Keratinocyte (primary cell): ENCODE data around the gene ERI2.

Source experiments
- EZH2 ChIP-seq: IDR thresholded peaks from one replicate; pipeline ENCODE4 v1.6.1; 2012; ENCODE audit warnings: inconsistent platforms, mild to moderate bottlenecking, low read length, moderate library complexity
- TF ChIP-seq, protein P1 (sequence below), 3 experiments: IDR thresholded peaks in 1 of 3; conservative IDR thresholded peaks in 1 of 3; optimal IDR thresholded peaks in 1 of 3; 2 replicates in 2 of 3; 3 replicates in 1 of 3; pipeline versions ENCODE3 to v1.5.1; 2011; ENCODE audit warnings: low read length in 3 of 3, mild to moderate bottlenecking in 3 of 3, moderate library complexity in 2 of 3, control low read depth in 1 of 3, inconsistent platforms in 1 of 3; ENCODE audit not compliant: insufficient read depth in 2 of 3; ENCODE audit errors: extremely low read depth in 1 of 3

DNA sequence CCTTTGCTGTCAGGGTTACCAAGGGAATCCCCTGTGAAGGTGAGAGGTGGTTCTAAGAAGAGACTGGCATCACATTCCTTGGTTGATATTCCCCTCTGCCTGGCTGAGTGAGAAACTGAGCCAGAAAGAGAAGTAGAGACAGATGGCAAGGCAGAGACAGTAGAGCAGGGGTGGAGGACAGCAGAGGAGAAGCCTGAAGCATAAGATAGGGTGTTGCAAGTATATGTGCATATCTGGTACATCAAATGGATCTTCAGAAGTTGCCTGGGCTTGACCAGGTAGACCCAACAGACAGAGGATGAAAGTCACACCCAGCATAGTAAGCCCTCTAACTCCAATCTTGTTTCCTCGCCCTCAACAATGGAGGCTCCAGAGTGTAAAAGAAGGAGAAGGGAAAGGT, 56.8 kb downstream of the ERI2 start:
- TF ChIP-seq EZH2 = no peak
- TF ChIP-seq, protein P1, sequence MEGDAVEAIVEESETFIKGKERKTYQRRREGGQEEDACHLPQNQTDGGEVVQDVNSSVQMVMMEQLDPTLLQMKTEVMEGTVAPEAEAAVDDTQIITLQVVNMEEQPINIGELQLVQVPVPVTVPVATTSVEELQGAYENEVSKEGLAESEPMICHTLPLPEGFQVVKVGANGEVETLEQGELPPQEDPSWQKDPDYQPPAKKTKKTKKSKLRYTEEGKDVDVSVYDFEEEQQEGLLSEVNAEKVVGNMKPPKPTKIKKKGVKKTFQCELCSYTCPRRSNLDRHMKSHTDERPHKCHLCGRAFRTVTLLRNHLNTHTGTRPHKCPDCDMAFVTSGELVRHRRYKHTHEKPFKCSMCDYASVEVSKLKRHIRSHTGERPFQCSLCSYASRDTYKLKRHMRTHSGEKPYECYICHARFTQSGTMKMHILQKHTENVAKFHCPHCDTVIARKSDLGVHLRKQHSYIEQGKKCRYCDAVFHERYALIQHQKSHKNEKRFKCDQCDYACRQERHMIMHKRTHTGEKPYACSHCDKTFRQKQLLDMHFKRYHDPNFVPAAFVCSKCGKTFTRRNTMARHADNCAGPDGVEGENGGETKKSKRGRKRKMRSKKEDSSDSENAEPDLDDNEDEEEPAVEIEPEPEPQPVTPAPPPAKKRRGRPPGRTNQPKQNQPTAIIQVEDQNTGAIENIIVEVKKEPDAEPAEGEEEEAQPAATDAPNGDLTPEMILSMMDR (optimal IDR thresholded peaks at IDR 0.05 in 1 of 3, IDR thresholded peaks at IDR 0.05 in 1 of 3, conservative IDR thresholded peaks at IDR 0.05 in 1 of 3; ENCODE audit: extremely low read depth in 1 of 3, insufficient read depth in 2 of 3, low read length in 3 of 3) = no peak
